Thyroid gland (tissue), 4 donors: Measurements from ENCODE around the gene TBC1D22A.

Source experiments
- POLR2A ChIP-seq, 2 donors: fragments of 450-650 bp; IDR thresholded peaks; one replicate each; pipeline ENCODE4 v1.6.1; 2017; ENCODE audit warnings: antibody characterized with exemption in 2 of 2, mild to moderate bottlenecking in 2 of 2, moderate library complexity in 1 of 2
- TF ChIP-seq, protein P1 (sequence below), 6 experiments: fragments of 200-600 bp in 3 of 6; fragments of 450-650 bp in 3 of 6; sonication (generic) in 3 of 6; IDR thresholded peaks; one replicate each; pipeline ENCODE4 v1.5.1; 2016 to 2019; ENCODE audit warnings: antibody characterized with exemption in 6 of 6, mild to moderate bottlenecking in 2 of 6, inconsistent platforms in 1 of 6, moderate library complexity in 1 of 6

DNA sequence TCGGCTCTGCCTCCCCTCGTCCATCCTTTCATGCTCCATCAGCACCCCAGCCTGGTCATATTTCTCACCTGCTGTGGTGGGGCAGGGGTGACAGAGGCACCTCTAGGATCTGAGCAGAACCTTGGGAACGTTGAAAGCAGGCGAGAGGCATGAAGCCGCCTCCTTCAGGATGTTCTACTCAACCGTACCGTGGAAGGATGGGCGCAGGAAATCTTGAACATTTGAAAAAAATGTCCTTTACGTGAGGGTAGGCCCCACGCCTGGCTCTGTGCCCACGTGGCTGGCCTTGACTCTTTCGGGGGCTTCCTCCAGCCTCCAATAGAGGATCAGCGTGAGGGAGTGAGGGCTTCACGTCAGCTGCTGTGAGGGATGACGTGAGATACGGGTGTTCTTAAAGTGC is 90.7 kb downstream of the TBC1D22A start:
- TF ChIP-seq, protein P1, sequence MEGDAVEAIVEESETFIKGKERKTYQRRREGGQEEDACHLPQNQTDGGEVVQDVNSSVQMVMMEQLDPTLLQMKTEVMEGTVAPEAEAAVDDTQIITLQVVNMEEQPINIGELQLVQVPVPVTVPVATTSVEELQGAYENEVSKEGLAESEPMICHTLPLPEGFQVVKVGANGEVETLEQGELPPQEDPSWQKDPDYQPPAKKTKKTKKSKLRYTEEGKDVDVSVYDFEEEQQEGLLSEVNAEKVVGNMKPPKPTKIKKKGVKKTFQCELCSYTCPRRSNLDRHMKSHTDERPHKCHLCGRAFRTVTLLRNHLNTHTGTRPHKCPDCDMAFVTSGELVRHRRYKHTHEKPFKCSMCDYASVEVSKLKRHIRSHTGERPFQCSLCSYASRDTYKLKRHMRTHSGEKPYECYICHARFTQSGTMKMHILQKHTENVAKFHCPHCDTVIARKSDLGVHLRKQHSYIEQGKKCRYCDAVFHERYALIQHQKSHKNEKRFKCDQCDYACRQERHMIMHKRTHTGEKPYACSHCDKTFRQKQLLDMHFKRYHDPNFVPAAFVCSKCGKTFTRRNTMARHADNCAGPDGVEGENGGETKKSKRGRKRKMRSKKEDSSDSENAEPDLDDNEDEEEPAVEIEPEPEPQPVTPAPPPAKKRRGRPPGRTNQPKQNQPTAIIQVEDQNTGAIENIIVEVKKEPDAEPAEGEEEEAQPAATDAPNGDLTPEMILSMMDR (IDR thresholded peaks at IDR 0.05): no peak
- no peak for TF ChIP-seq POLR2A (IDR thresholded peaks at IDR 0.05)
